Measurements from ENCODE around the gene BLTP2.

BLTP2 gene

DNA sequence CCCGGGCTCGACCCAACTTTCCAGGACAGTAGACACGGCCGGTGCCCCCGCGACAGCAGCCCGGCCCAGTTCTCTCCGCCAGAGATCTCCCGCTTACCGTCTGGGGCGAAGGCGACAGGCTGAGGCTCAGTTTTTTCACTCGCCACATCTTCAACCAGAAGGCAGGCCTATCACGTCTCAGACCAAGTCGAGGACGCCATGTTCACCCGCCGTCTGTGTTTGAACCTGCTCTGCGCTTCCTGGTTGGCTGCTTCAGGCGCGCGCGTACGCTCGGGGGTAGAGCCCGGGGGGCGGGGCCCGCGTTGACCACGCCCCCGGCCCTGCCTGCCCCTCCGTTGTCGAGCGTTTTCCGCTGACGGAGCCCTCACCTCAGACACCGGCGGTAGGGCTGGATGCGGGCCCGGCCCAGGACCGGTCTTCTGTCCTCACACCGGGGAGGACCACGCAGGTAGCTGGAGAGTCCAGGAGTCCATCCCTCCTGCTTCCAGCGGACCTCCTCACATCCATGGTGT is 46.1 kb downstream of the BLTP2 start, which contains the start of gene SPAG5:
Gene SPAG5, minus strand, starts transcription at position 227 of the 512 bp plus-strand sequence. Its CDS starts 79 bp downstream, at position 148.
- peak; percentile 93 for DNase-seq (ENCODE audit: low read depth)

- no peak for DNase-seq (ENCODE audit: low read depth)
Measured at GRCh38 chr17:28598389-28598788, 46.6 kb downstream of the BLTP2 start.

DNA sequence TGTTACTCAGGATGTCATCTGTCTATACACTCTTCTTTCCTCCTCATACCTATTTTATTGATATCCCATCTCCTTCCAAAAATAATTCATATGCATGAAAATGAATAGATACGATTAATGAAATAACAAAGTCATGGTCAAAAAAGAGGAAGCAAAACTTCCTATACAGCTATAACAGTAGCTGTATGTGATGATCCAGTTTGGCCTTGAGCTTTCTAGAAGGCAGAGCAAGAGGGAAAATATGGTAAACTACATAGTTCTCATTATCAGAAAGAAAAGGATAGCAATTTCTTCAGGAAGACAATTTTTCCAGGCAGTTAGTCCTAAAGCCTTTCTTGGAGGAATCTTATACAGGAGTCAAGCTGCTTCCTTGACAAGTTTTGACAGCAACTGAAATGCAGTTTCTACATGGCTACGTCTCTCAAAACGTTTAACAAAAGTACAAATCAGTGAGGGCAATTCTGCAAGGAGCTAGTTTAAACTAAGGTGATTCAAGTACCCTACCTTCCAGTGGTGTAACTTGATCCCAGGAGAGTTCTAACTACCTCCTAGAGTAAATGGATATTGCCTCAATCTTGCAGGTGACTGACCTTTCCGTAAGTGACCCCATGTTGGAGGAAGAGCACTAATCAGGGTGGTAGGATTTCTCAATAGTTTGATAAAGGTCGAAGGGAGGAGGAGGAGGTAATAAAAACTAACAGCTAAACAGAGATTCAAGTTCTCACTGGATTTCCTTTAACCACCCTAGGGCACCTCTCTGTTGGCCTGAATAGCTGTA is 47.2 kb downstream of the BLTP2 start:
- DNase-seq (ENCODE audit: low read depth) = no peak
